Ovary (tissue), 3 donors: ENCODE measurements around the gene SPP1.

Experiments used
- CTCF ChIP-seq, 3 donors: fragments of 450-650 bp in 2 of 3; fragments of 200-600 bp in 1 of 3; IDR thresholded peaks; one replicate each; pipeline versions ENCODE4 v1.5.1 to v1.8.0; 2016 to 2022; ENCODE audit warnings: antibody characterized with exemption in 3 of 3, mild to moderate bottlenecking in 1 of 3
- EP300 ChIP-seq: sonication (generic); formaldehyde crosslinking; IDR thresholded peaks from one replicate; pipeline ENCODE4 v1.6.1; 2017; ENCODE audit warnings: antibody characterized with exemption
- POLR2A ChIP-seq: fragments of 450-650 bp; IDR thresholded peaks from one replicate; pipeline ENCODE4 v1.6.1; 2017; ENCODE audit warnings: antibody characterized with exemption, mild to moderate bottlenecking, moderate library complexity
- donor health status: DM: no; HTN: no; CAD: no.

GRCh38 chr4:88006956-88007303 is 31.4 kb downstream of the SPP1 start:
- no peak for TF ChIP-seq CTCF (IDR thresholded peaks at IDR 0.05)
- TF ChIP-seq POLR2A, result no peak
- no peak for TF ChIP-seq EP300
